H1 (cell line): ENCODE measurements around the gene CKAP5. TPM values are rescaled to one million over a fixed set of nuclear protein-coding genes. Genes with fewer than 3 reads are reported as not detected.

ENCODE experiments used
- CTCF ChIA-PET: fragments of 300-600 bp; sonication (Branson Sonifier 250); formaldehyde crosslinking; loops from one replicate; lab custom pipeline; 2021; ENCODE audit not compliant: partially characterized antibody; lab: Charles Lee
- POLR2A ChIA-PET: fragments of 300-600 bp; sonication (Branson Sonifier 250); formaldehyde crosslinking; loops from one replicate; lab custom pipeline; 2021; ENCODE audit warnings: inconsistent platforms; ENCODE audit not compliant: partially characterized antibody; lab: Charles Lee
- DNase-seq, 2 experiments: peaks; one replicate each; pipeline versions ENCODE4 v3.0.0 to v3.0.0-alpha.2; 2010 to 2022; ENCODE audit warnings: low spot score in 2 of 2, low read depth in 1 of 2, mixed read lengths in 1 of 2
- FAIRE-seq: peaks from 2 replicates; lab custom pipeline; 2011; peaks lifted over from hg19 to GRCh38; lab: Jason Lieb, UNC
- H2AFZ ChIP-seq: 2 replicates; pipeline ENCODE4 v1.8.1; 2012; ENCODE audit warnings: low read length, inconsistent platforms
- H2AK5ac ChIP-seq: 2 replicates; pipeline ENCODE4 v1.6.1; 2013; ENCODE audit warnings: low read depth, low read length
- H2BK120ac ChIP-seq: replicated peaks from 2 replicates; pipeline ENCODE3; 2013; ENCODE audit warnings: low read depth, low read length, inconsistent platforms
- H2BK12ac ChIP-seq: 2 replicates; pipeline ENCODE4 v1.6.1; 2013; ENCODE audit warnings: low read depth, low read length
- H2BK15ac ChIP-seq: 2 replicates; pipeline ENCODE4 v1.6.1; 2013; ENCODE audit warnings: low read length
- H2BK20ac ChIP-seq: 2 replicates; pipeline ENCODE4 v1.6.1; 2013; ENCODE audit warnings: low read length
- H2BK5ac ChIP-seq: 2 replicates; pipeline ENCODE4 v1.6.1; 2013; ENCODE audit warnings: low read depth, low read length
- H3K14ac ChIP-seq: 2 replicates; pipeline ENCODE4 v1.6.1; 2013; ENCODE audit warnings: inconsistent platforms; ENCODE audit not compliant: insufficient read length
- H3K18ac ChIP-seq: 2 replicates; pipeline ENCODE4 v1.6.1; 2013; ENCODE audit warnings: low read length; ENCODE audit errors: extremely low read depth
- H3K23ac ChIP-seq: 2 replicates; pipeline ENCODE4 v1.6.1; 2013; ENCODE audit warnings: inconsistent platforms; ENCODE audit not compliant: insufficient read length
- H3K23me2 ChIP-seq: 2 replicates; pipeline ENCODE4 v1.6.1; 2013; ENCODE audit warnings: low read depth, low read length
- H3K27ac ChIP-seq: 2 replicates; pipeline ENCODE4 v1.6.1; 2011; ENCODE audit warnings: low read depth, low read length, inconsistent platforms
- H3K27me3 ChIP-seq, 4 experiments: replicated peaks in 1 of 4; 1 replicate in 1 of 4; 2 replicates in 3 of 4; pipeline versions ENCODE4 v1.6.1 to v1.8.1; 2011 to 2013; ENCODE audit warnings: low read length in 3 of 4, mild to moderate bottlenecking in 3 of 4, inconsistent platforms in 2 of 4, mixed read lengths in 2 of 4, moderate library complexity in 1 of 4; ENCODE audit not compliant: control insufficient read depth in 3 of 4, insufficient read depth in 3 of 4; ENCODE audit errors: extremely low read depth in 1 of 4
- H3K36me3 ChIP-seq, 4 experiments: 2 replicates each; pipeline versions ENCODE4 v1.6.1 to v1.8.1; 2011 to 2013; ENCODE audit warnings: mild to moderate bottlenecking in 4 of 4, low read length in 3 of 4, moderate library complexity in 2 of 4, control low read depth in 1 of 4, inconsistent platforms in 1 of 4; ENCODE audit not compliant: insufficient read depth in 4 of 4, control insufficient read depth in 2 of 4
- H3K4ac ChIP-seq: replicated peaks from 2 replicates; pipeline ENCODE3; 2013; ENCODE audit warnings: low read length, low read depth, mixed read lengths, inconsistent platforms; ENCODE audit not compliant: insufficient read length
- H3K4me1 ChIP-seq, 4 experiments: replicated peaks in 1 of 4; 1 replicate in 1 of 4; 2 replicates in 3 of 4; pipeline versions ENCODE4 v1.6.1 to v1.8.1; 2011 to 2013; ENCODE audit warnings: low read length in 3 of 4, inconsistent platforms in 2 of 4, mixed read lengths in 1 of 4; ENCODE audit not compliant: insufficient read depth in 4 of 4, control insufficient read depth in 3 of 4
- H3K4me2 ChIP-seq, 2 experiments: 2 replicates each; pipeline versions ENCODE4 v1.6.1 to v1.8.1; 2011 to 2013; ENCODE audit warnings: low read depth in 2 of 2, low read length in 2 of 2, control low read depth in 1 of 2, inconsistent platforms in 1 of 2, mild to moderate bottlenecking in 1 of 2; ENCODE audit not compliant: insufficient read depth in 1 of 2
- H3K4me3 ChIP-seq, 4 experiments: fragments of 200-600, 300-600 bp in 1 of 4; sonication (generic), shearing (Covaris generic), sonication (Bioruptor Twin) in 1 of 4; 2 replicates each; pipeline versions ENCODE4 v1.5.1 to v1.8.1; 2011 to 2016; ENCODE audit warnings: low read length in 4 of 4, low read depth in 3 of 4, control low read depth in 2 of 4, inconsistent platforms in 2 of 4, mild to moderate bottlenecking in 2 of 4, mixed read lengths in 1 of 4, moderate library complexity in 1 of 4; ENCODE audit not compliant: insufficient read depth in 2 of 4; ENCODE audit errors: extremely low read depth in 1 of 4
- H3K56ac ChIP-seq: replicated peaks from 2 replicates; pipeline ENCODE3; 2013; ENCODE audit warnings: low read depth, mild to moderate bottlenecking, mixed read lengths, low read length, inconsistent platforms; ENCODE audit not compliant: insufficient read length
- H3K79me1 ChIP-seq: 2 replicates; pipeline ENCODE4 v1.6.1; 2013; ENCODE audit warnings: low read depth, low read length, control low read depth
- H3K79me2 ChIP-seq, 2 experiments: 2 replicates each; pipeline versions ENCODE4 v1.6.1 to v1.8.1; 2012 to 2013; ENCODE audit warnings: low read length in 2 of 2, mild to moderate bottlenecking in 2 of 2, inconsistent platforms in 1 of 2; ENCODE audit not compliant: insufficient read depth in 2 of 2, control insufficient read depth in 1 of 2
- H3K9ac ChIP-seq, 4 experiments: replicated peaks in 1 of 4; 1 replicate in 1 of 4; 2 replicates in 3 of 4; pipeline versions ENCODE4 v1.6.1 to v1.8.1; 2011 to 2013; ENCODE audit warnings: low read depth in 3 of 4, low read length in 3 of 4, control low read depth in 2 of 4, mild to moderate bottlenecking in 2 of 4, moderate library complexity in 2 of 4, inconsistent platforms in 1 of 4; ENCODE audit errors: extremely low read depth in 1 of 4
- H3K9me3 ChIP-seq, 2 experiments: 2 replicates each; pipeline versions ENCODE4 v1.6.1 to v1.8.1; 2012 to 2013; ENCODE audit warnings: mild to moderate bottlenecking in 2 of 2, moderate library complexity in 2 of 2, control low read depth in 1 of 2, inconsistent platforms in 1 of 2, low read depth in 1 of 2, low read length in 1 of 2, mixed read lengths in 1 of 2; ENCODE audit not compliant: insufficient read depth in 2 of 2
- H4K20me1 ChIP-seq, 2 experiments: replicated peaks in 1 of 2; 2 replicates each; pipeline versions ENCODE3 to v1.8.1; 2011 to 2013; ENCODE audit warnings: inconsistent platforms in 2 of 2, low read length in 2 of 2, mild to moderate bottlenecking in 1 of 2; ENCODE audit not compliant: insufficient read depth in 2 of 2, control insufficient read depth in 1 of 2
- H4K5ac ChIP-seq: 2 replicates; pipeline ENCODE4 v1.6.1; 2013; ENCODE audit warnings: low read length, low read depth, mixed read lengths, inconsistent platforms; ENCODE audit not compliant: insufficient read length
- H4K8ac ChIP-seq: 2 replicates; pipeline ENCODE4 v1.8.0; 2013; ENCODE audit warnings: mild to moderate bottlenecking, moderate library complexity, low read length, inconsistent platforms; ENCODE audit not compliant: insufficient read depth; ENCODE audit errors: extremely low read depth
- H4K91ac ChIP-seq: replicated peaks from 2 replicates; pipeline ENCODE3; 2013; ENCODE audit warnings: low read length, mixed read lengths, inconsistent platforms; ENCODE audit not compliant: insufficient read length
- ASH2L ChIP-seq: fragments of 200-600, 300-600 bp; sonication (generic); IDR thresholded peaks from one replicate; pipeline ENCODE4 v1.7.1; 2017; ENCODE audit warnings: low read length
- CHD1 ChIP-seq: IDR thresholded peaks from 2 replicates; pipeline ENCODE4 v1.6.1; 2012; ENCODE audit warnings: low read depth, low read length, improper control_type of control experiment
- GTF2F1 ChIP-seq: IDR thresholded peaks from 2 replicates; pipeline ENCODE4 v1.6.1; 2012; ENCODE audit warnings: low read depth, low read length, improper control_type of control experiment, borderline replicate concordance
- KDM1A ChIP-seq: fragments of 200-600, 300-600 bp; sonication (generic); IDR thresholded peaks from 2 replicates; pipeline ENCODE4 v1.7.1; 2016; ENCODE audit warnings: mild to moderate bottlenecking, low read length, borderline replicate concordance
- MAX ChIP-seq: IDR thresholded peaks from 2 replicates; pipeline ENCODE4 v1.6.1; 2012; ENCODE audit warnings: inconsistent platforms
- PHF8 ChIP-seq: fragments of 200-600 bp; sonication (generic); conservative IDR thresholded peaks from 2 replicates; pipeline ENCODE4 v1.7.1; 2012; ENCODE audit warnings: low read depth, mild to moderate bottlenecking, inconsistent platforms, low read length, moderate library complexity
- POLR2A ChIP-seq, 2 experiments: IDR thresholded peaks; 1 replicate in 1 of 2; 2 replicates in 1 of 2; pipeline ENCODE4 v1.6.1; 2011; ENCODE audit warnings: low read depth in 2 of 2, low read length in 2 of 2, mild to moderate bottlenecking in 2 of 2; ENCODE audit errors: control extremely low read depth in 1 of 2
- RBBP5 ChIP-seq: IDR thresholded peaks from 2 replicates; pipeline ENCODE4 v1.7.1; 2012; ENCODE audit warnings: low read depth, mild to moderate bottlenecking, inconsistent platforms, low read length, moderate library complexity, borderline replicate concordance
- RFX5 ChIP-seq: IDR thresholded peaks from 2 replicates; pipeline ENCODE4 v1.6.1; 2011; ENCODE audit warnings: low read depth, low read length, improper control_type of control experiment, borderline replicate concordance
- SAP30 ChIP-seq: fragments of 300-600 bp; sonication (generic); IDR thresholded peaks from 2 replicates; pipeline ENCODE4 v1.7.1; 2012; ENCODE audit warnings: low read length, moderate library complexity, mild to moderate bottlenecking, inconsistent platforms; ENCODE audit not compliant: insufficient read depth, insufficient replicate concordance
- SRF ChIP-seq: IDR thresholded peaks from 2 replicates; pipeline ENCODE4 v1.6.1; 2011; ENCODE audit warnings: mild to moderate bottlenecking, low read depth, low read length, moderate library complexity
- YY1 ChIP-seq: IDR thresholded peaks from 2 replicates; pipeline ENCODE4 v1.6.1; 2011; ENCODE audit warnings: low read depth, mild to moderate bottlenecking, low read length
- ZNF274 ChIP-seq: IDR thresholded peaks from 2 replicates; pipeline ENCODE4 v1.7.0; 2012; ENCODE audit warnings: low read length, borderline replicate concordance; ENCODE audit errors: extremely low read depth
- WGBS, 2 experiments: shearing (Covaris generic) in 1 of 2; methylation state at CpG; one replicate each; pipeline versions ENCODE4 v1.1.6 to v1.1.7; 2013 to 2015; ENCODE audit warnings: low lambda C conversion rate in 2 of 2, mixed read lengths in 2 of 2, inconsistent platforms in 1 of 2, low coverage in 1 of 2, missing lambda C conversion rate in 1 of 2; ENCODE audit not compliant: insufficient replicate concordance in 2 of 2, insufficient coverage in 1 of 2, insufficient read length in 1 of 2; ENCODE audit errors: extremely low coverage in 1 of 2, missing lambda C conversion rate in 1 of 2; 5-methylcytosine and 5-hydroxymethylcytosine counted together
- polyA plus RNA-seq, 7 experiments: library from polyadenylated mRNA; depleted of rRNA in 3 of 7; stranded (reverse) in 5 of 7; unstranded in 2 of 7; fragments of >200 nt in 5 of 7; fragments of 200-250 nt in 2 of 7; gene quantifications; 1 replicate in 5 of 7; 2 replicates in 1 of 7; 4 replicates in 1 of 7; pipeline versions ENCODE4 v1.2.1 to v1.2.3, GENCODE V29; 2011 to 2013; ENCODE audit warnings: missing spikeins in 2 of 7, mixed read lengths in 2 of 7
- total RNA-seq: library from RNA; stranded (reverse); fragmentation: NEBNext Ultra II Directional; extraction: Animal tissue kit (Norgen Biotek cat#: 25700); gene quantifications from 2 replicates; pipeline ENCODE4 v1.2.1, GENCODE V29; 2021

The CKAP5 gene
- total and polyA plus RNA-seq, 2 of the 8 experiments (the other 6 are each of a cell fraction or from before 2014, with no cell fraction given): 64.8 to 185 TPM

DNA sequence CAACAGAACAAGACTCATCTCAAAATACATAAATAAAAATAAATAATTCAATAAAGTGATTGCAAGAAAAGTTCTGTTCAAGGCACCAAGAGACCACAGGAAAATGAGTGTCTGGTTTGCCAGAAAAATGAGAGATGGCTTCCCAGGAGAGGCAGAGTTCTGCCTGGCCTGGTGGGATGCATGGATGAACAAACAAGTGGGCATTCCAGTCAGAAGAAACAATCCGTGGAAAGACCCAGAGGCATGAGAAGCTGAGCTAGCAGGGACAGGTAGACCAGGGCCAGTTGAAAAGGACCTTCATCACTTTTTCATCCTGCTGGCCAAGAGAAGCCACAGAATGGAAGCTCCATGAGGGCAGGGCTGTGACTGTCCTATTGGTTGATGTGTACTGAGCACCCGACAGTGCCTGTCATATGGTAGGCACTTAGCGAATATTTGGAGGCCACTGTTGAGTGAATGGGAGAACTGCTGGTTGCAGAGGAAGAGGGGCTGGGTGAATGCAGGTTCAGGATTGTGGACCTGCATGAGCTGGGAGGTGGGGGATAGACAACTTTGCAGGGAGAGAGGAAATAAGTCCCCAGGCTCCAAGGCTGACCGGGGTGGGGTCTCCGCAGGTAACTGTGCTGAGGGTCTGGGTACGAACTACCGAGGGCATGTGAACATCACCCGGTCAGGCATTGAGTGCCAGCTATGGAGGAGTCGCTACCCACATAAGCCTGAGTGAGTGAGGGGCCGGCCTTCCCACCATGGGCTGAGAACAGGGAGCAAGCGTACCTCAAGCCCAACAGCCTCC, 123.3 kb downstream of the CKAP5 start:
- FAIRE-seq (no peak), DNase-seq (no peak)
- H3K27ac ChIP-seq: no peak overlapping the region
- no peak overlapping the region for H4K91ac ChIP-seq
- no peaks in the 10 kb centered on the region for H3K36me3 ChIP-seq
- no peak overlapping the region for H2AFZ ChIP-seq
- H2BK12ac ChIP-seq: no peak overlapping the region
- H3K4me2 ChIP-seq: no peak overlapping the region
- no peaks in the 10 kb centered on the region for H3K27me3 ChIP-seq
- H3K4me3 ChIP-seq: no peak overlapping the region
- no peak overlapping the region for H2BK5ac ChIP-seq
- 91% methylated on average over 10 of the region's 11 CpGs; no CpG with 5 or more reads in 1 of the 2 experiments for WGBS, 2 experiments
- H3K9me3 ChIP-seq: no peaks in the 10 kb centered on the region
- H3K79me2 ChIP-seq: no peaks in the 10 kb centered on the region
- H4K5ac ChIP-seq: no peak overlapping the region
- no peak overlapping the region for H2BK120ac ChIP-seq
- H4K8ac ChIP-seq: peak overlapping the region; percentile 28; the same call in 1 of the 2 replicates
- H2BK20ac ChIP-seq: no peak overlapping the region
- H3K18ac ChIP-seq: no peak overlapping the region
- H3K4me1 ChIP-seq: peaks cover 0 to 5% (median under 1%) of the 10 kb centered on the region in 4 experiments; a peak in 2 of 7 replicates
- no peaks in the 10 kb centered on the region for H4K20me1 ChIP-seq
- no peak overlapping the region for H3K4ac ChIP-seq
- H3K79me1 ChIP-seq: no peaks in the 10 kb centered on the region
- ChIA-PET POLR2A (interaction anchor here (1.0 to 4.3 kb wide), 2 partner anchors 16 kb away, joined by 3 to 21 read pairs; no protein-coding TSS in a partner anchor), CTCF (interaction anchor here (0.7 to 0.9 kb wide), 2 partner anchors 20 to 305 kb away, joined by 3 to 4 read pairs; no protein-coding TSS in a partner anchor)
- H2BK15ac ChIP-seq: no peak overlapping the region
- H2AK5ac ChIP-seq: no peak overlapping the region
- H3K23me2 ChIP-seq: no peaks in the 10 kb centered on the region
- no peak overlapping the region for H3K56ac ChIP-seq
- no peak overlapping the region for H3K14ac ChIP-seq
- no peak overlapping the region for H3K9ac ChIP-seq
- H3K23ac ChIP-seq: no peak overlapping the region
- TF ChIP-seq RFX5 (no peak), KDM1A (no peak), CHD1 (no peak), SRF (no peak), SAP30 (no peak), ZNF274 (no peak), RBBP5 (no peak), ASH2L (no peak), YY1 (no peak), MAX (no peak), GTF2F1 (no peak), PHF8 (no peak), POLR2A (IDR thresholded peaks at IDR 0.05; ENCODE audit: control extremely low read depth in 1 of 2, low read depth in 2 of 2, low read length in 2 of 2) (no peak)
